GM21367 (cell line): Measurements from ENCODE around the gene ACAD11.

Experiments used
- ATAC-seq: cut with Tn5 transposase; IDR thresholded peaks from one replicate; pipeline ENCODE4 v1.9.1; 2021; ENCODE audit not compliant: unreplicated experiment

Gene ACAD11

GRCh38 chr3:132517311-132517710, 142.3 kb downstream of the ACAD11 start:
- no peak for ATAC-seq

- ATAC-seq, result no peak
Measured at GRCh38 chr3:132513057-132513456, 146.6 kb downstream of the ACAD11 start.

GRCh38 chr3:132509506-132509905, 150.1 kb downstream of the ACAD11 start:
- no peak for ATAC-seq

GRCh38 chr3:132509096-132509495, 150.5 kb downstream of the ACAD11 start:
- no peak for ATAC-seq
